Adrenal gland (tissue), 12 donors: ENCODE measurements around the gene IMMP2L. TPM values are rescaled to one million over a fixed set of nuclear protein-coding genes. Genes with fewer than 3 reads are reported as not detected.

Experiments used
- DNase-seq, 7 donors: peaks; one replicate each; pipeline ENCODE4 v3.0.0-alpha.2; 2019 to 2020
- H3K27ac ChIP-seq, 5 donors: fragments of 200-600 bp; sonication (generic) in 4 of 5; 1 replicate in 3 of 5; 2 replicates in 2 of 5; pipeline versions ENCODE4 v1.5.1 to v1.8.0; 2016 to 2020; ENCODE audit warnings: mild to moderate bottlenecking in 1 of 5
- H3K27me3 ChIP-seq: fragments of 200-600 bp; 2 replicates; pipeline ENCODE4 v1.8.0; 2021
- H3K36me3 ChIP-seq, 2 donors: fragments of 200-600 bp; replicated peaks in 1 of 2; 1 replicate in 1 of 2; 2 replicates in 1 of 2; pipeline versions ENCODE4 v1.5.1 to v1.8.0; 2018 to 2022
- H3K4me1 ChIP-seq, 2 donors: fragments of 200-600 bp; replicated peaks in 1 of 2; 1 replicate in 1 of 2; 2 replicates in 1 of 2; pipeline versions ENCODE4 v1.5.1 to v1.8.0; 2018 to 2021
- H3K4me3 ChIP-seq, 4 donors: fragments of 200-600 bp; sonication (generic) in 3 of 4; one replicate each; pipeline ENCODE4 v1.5.1; 2016 to 2018
- H3K9me3 ChIP-seq, 3 donors: fragments of 200-600 bp; sonication (generic) in 1 of 3; replicated peaks in 1 of 3; 1 replicate in 2 of 3; 2 replicates in 1 of 3; pipeline versions ENCODE4 v1.5.1 to v1.8.0; 2016 to 2021
- CTCF ChIP-seq, 6 experiments: fragments of 450-650 bp in 4 of 6; fragments of 200-600 bp in 2 of 6; sonication (generic) in 1 of 6; IDR thresholded peaks; 1 replicate in 5 of 6; 2 replicates in 1 of 6; pipeline versions ENCODE4 v1.5.1 to v1.8.0; 2016 to 2021; ENCODE audit warnings: antibody characterized with exemption in 6 of 6, mild to moderate bottlenecking in 2 of 6, moderate library complexity in 1 of 6
- POLR2A ChIP-seq, 2 donors: fragments of 450-650 bp; IDR thresholded peaks; one replicate each; pipeline ENCODE4 v1.6.1; 2017; ENCODE audit warnings: antibody characterized with exemption in 2 of 2, mild to moderate bottlenecking in 2 of 2, moderate library complexity in 1 of 2
- WGBS, 4 donors: extraction: QIAGEN DNeasy Blood & Tissue Kit in 2 of 4; methylation state at CpG; one replicate each; pipeline versions ENCODE4 v1.1.5 to v1.1.7; 2013 to 2017; 5-methylcytosine and 5-hydroxymethylcytosine counted together
- intact Hi-C, 2 donors: fragments of 100-400 bp; cut with DNase I; formaldehyde crosslinking; loops; one replicate each; pipeline versions ENCODE4 v1.14.1 to v1.15.0; 2022 to 2023
- polyA plus RNA-seq, 3 donors: library from polyadenylated mRNA; stranded (reverse); fragments of 200-250 nt in 2 of 3; fragments of 350-450 nt in 1 of 3; fragmentation: Illumina TruSeq in 1 of 3; extraction: RNeasy Lipid Tissue Mini Kit (QIAGEN cat#74804) in 1 of 3; gene quantifications; one replicate each; pipeline ENCODE4 v1.2.3, GENCODE V29; 2013 to 2014
- total RNA-seq, 9 donors: library from RNA; depleted of rRNA in 4 of 9; stranded (reverse); fragments of >200 nt in 4 of 9; fragments of 120-200 nt in 1 of 9; fragmentation: NEBNext Ultra II Directional in 1 of 9; extraction: Animal tissue kit (Norgen Biotek cat#: 25700) in 1 of 9; gene quantifications; one replicate each; pipeline versions ENCODE4 v1.1.0 to v1.2.4, GENCODE V29; 2013 to 2023
- donor health status: healthy with polysubstance abuse.
- donor health status: Bipolar disorder and iron deficiency.
- donor health status: DM: yes; HTN: yes; CAD: no.
- donor health status: DM: no; HTN: no; CAD: no.
- donor health status: DM: no; HTN: no; CAD: no.
- donor health status: DM: yes; HTN: yes; CAD: no.

IMMP2L gene
- total and polyA plus RNA-seq, 12 donors, result 13.4 to 34.1 (median 25.3) TPM

GRCh38 chr7:110960811-110961210 is 601.5 kb downstream of the IMMP2L start:
- no peaks in the 10 kb centered on the region for H3K9me3 ChIP-seq
- no peak overlapping the region for H3K4me3 ChIP-seq
- TF ChIP-seq CTCF (IDR thresholded peaks at IDR 0.05), result no peak
- TF ChIP-seq POLR2A (IDR thresholded peaks at IDR 0.05), result no peak
- H3K27me3 ChIP-seq, result no peaks in the 10 kb centered on the region
- H3K36me3 ChIP-seq, result no peaks in the 10 kb centered on the region
- DNase-seq, result no peak
- intact Hi-C loops, result no loop called here
- no peak overlapping the region for H3K27ac ChIP-seq
- no peaks in the 10 kb centered on the region for H3K4me1 ChIP-seq

GRCh38 chr7:110948280-110948679 is 614.0 kb downstream of the IMMP2L start:
- intact Hi-C loops, result no loop called here
- TF ChIP-seq POLR2A (IDR thresholded peaks at IDR 0.05), result no peak
- TF ChIP-seq CTCF (IDR thresholded peaks at IDR 0.05), result no peak
- H3K4me3 ChIP-seq, result no peak overlapping the region
- DNase-seq, result no peak
- no peaks in the 10 kb centered on the region for H3K4me1 ChIP-seq
- no peaks in the 10 kb centered on the region for H3K9me3 ChIP-seq
- no peaks in the 10 kb centered on the region for H3K36me3 ChIP-seq
- H3K27ac ChIP-seq, result no peak overlapping the region
- no peaks in the 10 kb centered on the region for H3K27me3 ChIP-seq

GRCh38 chr7:110947408-110947807 is 614.9 kb downstream of the IMMP2L start:
- TF ChIP-seq CTCF (IDR thresholded peaks at IDR 0.05) (no peak), POLR2A (IDR thresholded peaks at IDR 0.05) (no peak)
- DNase-seq, result no peak
- WGBS, 4 donors, result 82 to 92% (median 86%) methylated on average over 3 of the region's 3 CpGs
- Histone ChIP-seq H3K4me1 (no peaks in the 10 kb centered on the region), H3K27ac (no peak overlapping the region), H3K27me3 (no peaks in the 10 kb centered on the region), H3K9me3 (no peaks in the 10 kb centered on the region), H3K36me3 (no peaks in the 10 kb centered on the region), H3K4me3 (no peak overlapping the region)
- intact Hi-C loops, result no loop called here

- no peak for TF ChIP-seq POLR2A (IDR thresholded peaks at IDR 0.05)
- no peak for TF ChIP-seq CTCF (IDR thresholded peaks at IDR 0.05)
- no peak overlapping the region for H3K27ac ChIP-seq
- no peak overlapping the region for H3K4me3 ChIP-seq
- DNase-seq, result no peak
- no peaks in the 10 kb centered on the region for H3K27me3 ChIP-seq
- H3K4me1 ChIP-seq, result no peaks in the 10 kb centered on the region
- no peaks in the 10 kb centered on the region for H3K9me3 ChIP-seq
- 87 to 90% (median 89%) methylated on average over 9 of the region's 9 CpGs for WGBS, 4 donors
- no peaks in the 10 kb centered on the region for H3K36me3 ChIP-seq
- intact Hi-C loops, result no loop called here
These were observed 617.2 kb downstream of the IMMP2L start for GRCh38 chr7:110944966-110945644.
